T-helper 1 cell treated with Interleukin-12 subunit alpha and Interleukin-12 subunit beta and Interleukin-4 antibody, amounts not matched to agents 30 μg/mL and 1 μg/mL, for 36 hours (primary cell): Measurements from ENCODE around the gene SLC36A1.

Experiments
- H3K27ac Mint-ChIP-seq: one replicate; pipeline ENCODE4 v1.8.0; 2021; ENCODE audit warnings: mild to moderate bottlenecking, mixed read lengths
- H3K27me3 Mint-ChIP-seq: one replicate; pipeline ENCODE4 v1.8.0; 2021; ENCODE audit warnings: low read depth, mixed read lengths
- H3K36me3 Mint-ChIP-seq: one replicate; pipeline ENCODE4 v1.8.0; 2021; ENCODE audit warnings: low read depth, mixed read lengths
- H3K4me1 Mint-ChIP-seq: one replicate; pipeline ENCODE4 v1.8.0; 2021; ENCODE audit warnings: low read depth, mixed read lengths
- H3K4me3 Mint-ChIP-seq: one replicate; pipeline ENCODE4 v1.8.0; 2021; ENCODE audit warnings: mild to moderate bottlenecking, moderate library complexity, mixed read lengths
- H3K9me3 Mint-ChIP-seq: one replicate; pipeline ENCODE4 v1.8.0; 2021; ENCODE audit warnings: mixed read lengths

SLC36A1 gene

DNA sequence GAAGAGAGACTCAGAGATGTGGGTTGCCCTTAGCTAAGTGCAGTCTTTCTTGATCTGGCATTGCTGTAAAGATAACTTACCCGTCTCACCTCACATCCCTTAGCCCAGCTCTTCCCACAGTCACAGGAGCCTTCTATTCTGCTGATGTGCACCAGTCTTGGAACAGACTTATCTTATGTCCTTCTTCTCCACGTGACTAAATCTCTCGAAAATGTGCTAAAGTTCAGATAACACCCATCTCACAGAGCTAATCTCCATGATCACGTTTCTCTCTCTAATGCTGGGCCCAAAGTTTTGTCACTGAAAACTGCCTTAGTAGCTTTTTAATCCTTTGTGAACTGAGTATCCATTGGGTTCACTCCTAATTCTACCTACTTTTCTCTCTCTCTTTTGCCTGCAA lies 16.7 kb downstream of the SLC36A1 start:
- no peaks in the 10 kb centered on the region for H3K27me3 Mint-ChIP-seq
- peaks cover 5% of the 10 kb centered on the region for H3K36me3 Mint-ChIP-seq
- H3K4me1 Mint-ChIP-seq, result no peaks in the 10 kb centered on the region
- no peaks in the 10 kb centered on the region for H3K9me3 Mint-ChIP-seq
- no peak overlapping the region for H3K27ac Mint-ChIP-seq
- no peak overlapping the region for H3K4me3 Mint-ChIP-seq

DNA sequence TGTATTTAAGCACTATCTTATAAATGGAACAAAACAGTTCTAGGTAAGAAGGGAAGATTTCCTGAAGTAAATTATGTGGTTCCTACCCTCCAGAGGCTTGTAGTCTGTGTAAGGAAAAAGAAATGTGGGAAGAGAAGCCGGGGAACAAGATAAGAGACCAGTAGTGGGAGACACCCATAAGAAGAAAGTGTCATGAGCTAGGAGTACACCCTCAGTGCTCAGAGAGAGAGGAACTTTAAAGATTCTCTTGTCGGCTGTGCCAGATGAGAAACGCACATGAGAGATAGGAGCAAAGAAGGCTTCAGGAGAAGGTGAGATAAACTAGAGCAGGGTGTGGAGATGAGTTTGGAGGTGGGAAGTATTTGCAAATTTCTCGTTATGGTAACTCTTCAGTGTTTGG lies 18.1 kb downstream of the SLC36A1 start:
- Mint-ChIP-seq H3K36me3 (peaks cover 5% of the 10 kb centered on the region), H3K27ac (no peak overlapping the region), H3K27me3 (no peaks in the 10 kb centered on the region), H3K4me1 (no peaks in the 10 kb centered on the region), H3K9me3 (no peaks in the 10 kb centered on the region), H3K4me3 (no peak overlapping the region)

DNA sequence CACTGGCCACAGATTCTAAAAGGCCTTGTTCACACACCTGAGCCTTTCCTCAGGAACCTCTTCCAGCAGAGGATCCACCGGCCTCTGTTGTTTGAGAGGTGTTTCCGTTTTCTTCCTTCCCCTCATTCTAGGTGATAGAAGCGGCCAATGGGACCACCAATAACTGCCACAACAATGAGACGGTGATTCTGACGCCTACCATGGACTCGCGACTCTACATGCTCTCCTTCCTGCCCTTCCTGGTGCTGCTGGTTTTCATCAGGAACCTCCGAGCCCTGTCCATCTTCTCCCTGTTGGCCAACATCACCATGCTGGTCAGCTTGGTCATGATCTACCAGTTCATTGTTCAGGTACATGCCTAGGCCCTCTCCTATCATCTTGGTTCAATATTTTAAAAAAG lies 20.2 kb downstream of the SLC36A1 start:
- H3K4me1 Mint-ChIP-seq, result no peaks in the 10 kb centered on the region
- no peaks in the 10 kb centered on the region for H3K27me3 Mint-ChIP-seq
- no peak overlapping the region for H3K4me3 Mint-ChIP-seq
- H3K9me3 Mint-ChIP-seq, result no peaks in the 10 kb centered on the region
- peaks cover 5% of the 10 kb centered on the region for H3K36me3 Mint-ChIP-seq
- no peak overlapping the region for H3K27ac Mint-ChIP-seq

DNA sequence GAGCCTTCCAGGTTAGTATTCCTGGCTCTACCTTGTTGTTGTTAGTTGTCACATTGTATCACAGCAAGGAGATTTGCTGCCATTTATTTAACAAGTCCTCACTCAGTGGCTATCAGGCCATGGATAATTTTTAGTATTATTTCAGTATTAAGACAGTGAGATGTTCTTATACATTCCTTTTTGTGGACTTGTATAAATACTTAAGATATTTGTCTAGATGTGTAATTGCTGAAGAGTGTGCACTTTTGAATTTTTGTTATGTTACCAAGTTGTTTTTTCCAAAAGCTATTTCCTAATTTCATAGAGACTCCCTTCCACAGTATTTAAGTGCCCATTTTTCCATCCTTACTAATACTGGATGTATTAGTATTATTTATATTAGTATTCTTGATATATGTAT lies 22.0 kb downstream of the SLC36A1 start:
- H3K27me3 Mint-ChIP-seq, result no peaks in the 10 kb centered on the region

DNA sequence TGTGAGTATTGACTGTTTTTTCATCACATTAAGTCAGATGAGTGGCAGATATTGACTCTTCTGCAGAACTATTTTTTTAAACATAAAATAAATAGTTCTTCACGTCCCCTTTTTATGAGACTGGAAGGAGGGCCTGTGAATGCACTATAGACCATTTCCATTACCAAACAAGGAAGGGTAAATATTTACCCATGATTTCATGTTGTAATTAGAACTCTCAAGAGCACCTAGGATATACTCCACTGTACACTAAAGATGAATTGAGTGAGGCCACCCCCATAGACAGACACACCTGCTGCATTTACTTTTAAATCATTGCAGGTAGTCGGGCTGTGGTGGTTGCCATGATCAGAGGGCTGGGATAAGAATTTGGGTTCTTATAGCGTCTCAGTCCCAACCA lies 22.6 kb downstream of the SLC36A1 start:
- H3K36me3 Mint-ChIP-seq, result peaks cover 5% of the 10 kb centered on the region
- H3K9me3 Mint-ChIP-seq, result no peaks in the 10 kb centered on the region
- no peaks in the 10 kb centered on the region for H3K27me3 Mint-ChIP-seq

More for the DNA sequence above, 22.0 kb downstream of the SLC36A1 start:
- Mint-ChIP-seq H3K9me3 (no peaks in the 10 kb centered on the region), H3K27ac (no peak overlapping the region), H3K36me3 (peaks cover 5% of the 10 kb centered on the region), H3K4me3 (no peak overlapping the region), H3K4me1 (no peaks in the 10 kb centered on the region)

DNA sequence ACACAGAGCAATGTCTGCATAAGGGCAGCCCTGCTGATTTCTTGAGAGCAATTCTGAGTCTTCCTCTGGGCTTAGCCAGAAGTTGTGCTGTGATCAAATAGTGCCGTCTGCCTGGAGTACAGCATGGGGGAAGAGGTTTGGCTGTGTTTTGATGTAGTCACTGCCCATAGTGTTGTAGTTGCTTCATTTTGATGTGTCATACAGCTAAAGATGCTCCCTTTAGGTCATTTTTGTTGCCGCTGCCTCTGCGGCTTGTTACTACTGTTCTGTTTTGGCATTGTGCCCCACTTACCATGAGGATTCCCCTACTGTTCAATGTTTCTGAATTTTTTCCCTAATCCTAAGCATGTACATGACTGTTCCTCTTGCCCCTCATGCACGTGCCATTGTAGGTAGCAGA lies 23.0 kb downstream of the SLC36A1 start:
- no peaks in the 10 kb centered on the region for H3K9me3 Mint-ChIP-seq
- H3K4me3 Mint-ChIP-seq, result no peak overlapping the region
- no peaks in the 10 kb centered on the region for H3K27me3 Mint-ChIP-seq
- H3K4me1 Mint-ChIP-seq, result no peaks in the 10 kb centered on the region
- no peak overlapping the region for H3K27ac Mint-ChIP-seq
- peaks cover 5% of the 10 kb centered on the region for H3K36me3 Mint-ChIP-seq

More for the DNA sequence above, 22.6 kb downstream of the SLC36A1 start:
- Mint-ChIP-seq H3K4me3 (no peak overlapping the region), H3K4me1 (no peaks in the 10 kb centered on the region), H3K27ac (no peak overlapping the region)

DNA sequence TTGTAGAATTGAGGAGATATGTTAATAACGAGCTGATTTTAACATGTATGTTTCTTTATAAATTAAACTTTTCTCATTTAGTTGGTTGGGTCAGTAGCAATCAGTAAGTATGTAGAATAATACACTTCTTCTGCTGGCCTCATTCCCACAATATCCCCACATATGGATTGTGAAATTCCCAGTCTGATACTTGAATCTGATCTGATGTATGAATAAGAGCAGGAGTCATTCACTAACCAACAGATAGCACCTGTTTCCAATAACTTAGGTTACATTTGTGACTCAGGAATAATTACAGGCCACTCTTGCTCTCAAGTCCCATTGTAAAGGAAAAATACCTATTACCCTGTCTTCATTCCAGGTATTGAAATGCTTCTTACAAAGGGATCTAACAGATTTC lies 23.9 kb downstream of the SLC36A1 start:
- Mint-ChIP-seq H3K9me3 (no peaks in the 10 kb centered on the region), H3K27ac (no peak overlapping the region), H3K4me3 (no peak overlapping the region), H3K36me3 (peaks cover 5% of the 10 kb centered on the region), H3K4me1 (no peaks in the 10 kb centered on the region), H3K27me3 (no peaks in the 10 kb centered on the region)

DNA sequence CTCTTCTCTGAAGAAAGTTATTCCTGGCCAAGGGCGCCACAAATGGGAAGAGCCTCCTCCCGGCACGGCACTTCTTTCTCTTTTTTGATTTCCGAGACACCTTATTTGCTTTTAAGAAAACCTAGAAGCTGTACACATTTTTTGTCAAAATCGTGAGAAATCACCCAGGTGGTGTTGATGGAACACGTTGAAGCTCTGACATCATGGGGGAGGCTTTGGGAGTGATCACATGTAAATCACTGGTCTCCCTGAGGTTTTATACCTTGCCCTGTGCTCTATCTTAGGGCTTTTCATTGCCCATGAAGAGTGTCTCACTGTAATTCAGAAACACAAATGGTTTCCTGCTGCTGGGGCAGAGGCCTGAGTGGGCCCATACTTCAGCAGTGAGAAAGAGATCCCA lies 27.4 kb downstream of the SLC36A1 start:
- Mint-ChIP-seq H3K27ac (no peak overlapping the region), H3K4me3 (no peak overlapping the region), H3K9me3 (no peaks in the 10 kb centered on the region), H3K27me3 (no peaks in the 10 kb centered on the region), H3K4me1 (no peaks in the 10 kb centered on the region), H3K36me3 (peaks cover 2% of the 10 kb centered on the region)

DNA sequence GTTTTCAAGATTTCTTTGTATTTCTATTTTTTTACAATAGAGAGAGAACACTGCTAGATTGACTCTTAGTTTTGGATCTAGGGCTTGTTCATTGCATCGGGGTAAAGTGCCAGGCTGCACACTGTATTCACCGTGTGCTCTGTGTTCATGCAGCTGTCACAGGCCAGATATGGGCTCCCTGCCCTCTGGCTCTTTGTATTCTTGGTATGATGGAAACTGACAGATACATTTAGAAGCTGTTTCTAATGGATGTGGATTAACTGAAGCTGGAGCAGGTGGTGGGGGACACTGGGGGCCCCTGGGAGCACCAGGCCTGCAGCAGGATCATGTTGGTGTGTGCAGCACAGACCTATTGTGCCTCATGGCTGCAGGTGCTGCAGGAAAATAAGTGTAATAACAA lies 28.0 kb downstream of the SLC36A1 start:
- Mint-ChIP-seq H3K4me1 (no peaks in the 10 kb centered on the region), H3K9me3 (no peaks in the 10 kb centered on the region), H3K27me3 (no peaks in the 10 kb centered on the region), H3K27ac (no peak overlapping the region), H3K4me3 (no peak overlapping the region), H3K36me3 (peaks cover 2% of the 10 kb centered on the region)

DNA sequence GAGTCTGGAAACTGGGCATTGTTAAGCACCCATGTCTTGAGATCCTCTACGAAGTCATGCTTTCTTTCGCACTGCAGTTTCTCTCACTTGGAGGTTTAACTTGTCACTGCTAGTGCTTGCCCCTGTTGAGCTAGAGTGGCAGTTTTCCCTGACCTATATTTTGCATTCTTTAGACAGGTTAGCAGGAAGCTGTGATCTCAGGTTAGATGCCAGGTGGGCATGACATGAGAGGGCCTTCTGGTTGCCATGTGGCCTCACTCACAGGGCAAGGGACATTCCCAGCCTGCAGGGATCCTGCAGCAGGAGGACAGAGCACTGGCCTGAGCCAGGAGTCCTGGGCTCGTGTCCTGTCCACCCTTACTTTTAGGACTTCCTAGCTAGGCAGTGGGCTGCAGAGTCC lies 28.6 kb downstream of the SLC36A1 start:
- H3K4me1 Mint-ChIP-seq, result no peaks in the 10 kb centered on the region
- H3K27ac Mint-ChIP-seq, result no peak overlapping the region
- peaks cover 2% of the 10 kb centered on the region for H3K36me3 Mint-ChIP-seq
- H3K27me3 Mint-ChIP-seq, result no peaks in the 10 kb centered on the region
- no peaks in the 10 kb centered on the region for H3K9me3 Mint-ChIP-seq
- H3K4me3 Mint-ChIP-seq, result no peak overlapping the region

DNA sequence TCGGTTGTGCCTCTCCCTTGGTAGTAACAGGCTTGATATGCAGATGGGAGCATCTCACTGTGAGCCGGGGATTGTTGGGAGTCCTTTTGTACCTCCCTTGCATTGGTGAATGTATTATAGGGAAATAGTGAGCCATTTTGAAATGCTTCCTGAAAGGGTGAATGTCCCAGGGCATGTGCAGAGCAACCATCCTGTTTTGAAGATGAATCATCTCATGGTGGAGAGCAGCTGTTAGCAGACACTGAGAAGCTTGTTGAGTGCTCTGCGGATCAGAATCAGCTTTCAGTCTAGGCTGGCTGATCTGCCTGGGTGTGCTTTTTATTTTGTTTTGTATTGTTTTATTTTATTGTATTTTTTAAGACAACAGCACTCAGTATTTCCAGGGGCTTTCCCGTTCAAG lies 29.7 kb downstream of the SLC36A1 start:
- no peaks in the 10 kb centered on the region for H3K9me3 Mint-ChIP-seq
- H3K36me3 Mint-ChIP-seq, result peaks cover 2% of the 10 kb centered on the region
- no peaks in the 10 kb centered on the region for H3K4me1 Mint-ChIP-seq
- no peak overlapping the region for H3K4me3 Mint-ChIP-seq
- H3K27me3 Mint-ChIP-seq, result no peaks in the 10 kb centered on the region
- H3K27ac Mint-ChIP-seq, result no peak overlapping the region

DNA sequence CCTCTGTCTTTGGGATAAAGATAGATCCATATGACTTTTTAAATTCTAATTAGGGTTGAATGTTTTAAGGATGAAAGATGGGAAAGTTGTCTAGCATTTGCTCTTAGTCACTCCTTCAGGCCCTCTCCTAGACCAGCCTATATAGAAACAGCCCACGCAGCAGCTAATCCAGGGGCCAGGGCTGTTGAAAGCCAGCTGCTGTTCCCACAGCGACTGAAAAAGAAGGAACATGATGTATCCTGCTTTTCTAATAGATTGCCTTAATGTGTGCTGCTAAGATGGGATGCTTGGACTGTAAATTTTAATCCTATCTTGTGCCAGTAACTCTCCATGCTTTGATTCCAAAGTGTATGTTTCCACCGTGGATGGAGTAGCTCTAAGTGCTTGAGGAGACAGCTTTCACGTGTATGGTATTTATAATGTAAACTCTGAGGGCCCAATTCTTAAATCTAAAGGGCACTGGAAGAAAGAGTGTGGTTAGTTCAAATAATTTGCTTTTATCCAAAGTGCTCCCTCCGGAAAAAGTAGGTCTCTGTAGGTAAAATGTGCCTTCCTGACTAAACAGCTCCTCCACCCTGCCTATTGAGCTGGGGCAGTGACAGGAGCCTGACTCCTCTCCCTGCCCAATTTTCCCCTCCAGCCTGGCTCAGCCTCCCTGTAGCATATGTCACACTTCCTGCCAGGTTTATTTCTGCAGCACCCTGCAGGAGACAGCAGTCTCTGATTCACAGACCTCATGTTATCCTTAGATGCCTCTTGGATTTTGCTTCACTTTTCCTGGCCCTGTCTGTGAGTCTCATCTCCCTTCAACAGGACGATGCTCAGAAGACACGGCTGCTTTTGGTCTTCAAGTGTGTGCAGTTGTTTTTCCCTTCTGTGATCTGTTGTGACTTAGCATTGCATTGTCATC lies 33.2 kb downstream of the SLC36A1 start:
- Mint-ChIP-seq H3K9me3 (no peaks in the 10 kb centered on the region), H3K4me1 (no peaks in the 10 kb centered on the region), H3K27ac (no peak overlapping the region)

DNA sequence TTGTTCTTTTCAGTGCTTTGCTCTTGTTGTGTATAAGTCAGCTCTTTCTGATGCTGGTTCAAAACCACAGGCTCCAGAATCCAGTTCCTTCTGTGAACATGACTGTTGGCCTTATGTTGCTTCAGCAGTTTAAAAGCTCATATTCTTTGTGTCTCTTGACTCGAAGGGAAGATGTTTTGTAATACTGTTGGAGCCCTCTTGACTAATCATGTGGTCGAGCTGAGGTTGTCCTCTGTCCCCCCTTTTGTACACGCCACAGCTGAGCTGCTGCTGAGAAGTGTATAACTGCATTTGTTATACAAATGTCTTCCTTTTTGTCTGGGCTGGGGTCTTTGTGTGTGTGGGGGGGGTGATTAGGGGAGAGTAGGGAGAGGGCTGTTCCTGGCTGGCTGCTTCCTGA lies 35.8 kb downstream of the SLC36A1 start:
- Mint-ChIP-seq H3K27ac (no peak overlapping the region), H3K27me3 (no peaks in the 10 kb centered on the region), H3K4me1 (peaks cover 3% of the 10 kb centered on the region), H3K9me3 (no peaks in the 10 kb centered on the region), H3K36me3 (peaks cover 10% of the 10 kb centered on the region), H3K4me3 (no peak overlapping the region)

More for the DNA sequence above, 33.2 kb downstream of the SLC36A1 start:
- peaks cover 6% of the 10 kb centered on the region for H3K36me3 Mint-ChIP-seq
- H3K4me3 Mint-ChIP-seq, result no peak overlapping the region
- H3K27me3 Mint-ChIP-seq, result no peaks in the 10 kb centered on the region

DNA sequence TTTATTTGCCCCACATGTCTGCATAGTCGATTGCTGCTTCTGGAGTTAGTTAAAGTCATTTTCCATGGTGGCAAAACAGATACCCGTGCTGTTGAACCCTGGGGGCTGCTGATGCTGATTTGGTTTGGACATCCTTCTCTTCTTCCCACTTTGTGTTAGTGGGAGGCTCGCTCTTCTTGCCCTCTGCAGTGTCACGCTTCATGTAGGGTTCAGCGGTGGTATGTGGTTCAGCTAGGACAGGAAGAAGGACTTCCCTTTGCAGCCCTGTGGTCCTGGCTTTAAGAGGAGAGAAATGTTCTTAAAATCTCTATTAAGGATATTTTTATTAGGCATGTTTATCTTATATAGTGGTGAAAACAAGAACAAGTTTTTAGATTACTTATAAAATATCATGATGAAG lies 36.2 kb downstream of the SLC36A1 start:
- peaks cover 3% of the 10 kb centered on the region for H3K4me1 Mint-ChIP-seq
- H3K27me3 Mint-ChIP-seq, result no peaks in the 10 kb centered on the region
- H3K36me3 Mint-ChIP-seq, result peaks cover 10% of the 10 kb centered on the region
- no peaks in the 10 kb centered on the region for H3K9me3 Mint-ChIP-seq
- no peak overlapping the region for H3K27ac Mint-ChIP-seq
- H3K4me3 Mint-ChIP-seq, result no peak overlapping the region

DNA sequence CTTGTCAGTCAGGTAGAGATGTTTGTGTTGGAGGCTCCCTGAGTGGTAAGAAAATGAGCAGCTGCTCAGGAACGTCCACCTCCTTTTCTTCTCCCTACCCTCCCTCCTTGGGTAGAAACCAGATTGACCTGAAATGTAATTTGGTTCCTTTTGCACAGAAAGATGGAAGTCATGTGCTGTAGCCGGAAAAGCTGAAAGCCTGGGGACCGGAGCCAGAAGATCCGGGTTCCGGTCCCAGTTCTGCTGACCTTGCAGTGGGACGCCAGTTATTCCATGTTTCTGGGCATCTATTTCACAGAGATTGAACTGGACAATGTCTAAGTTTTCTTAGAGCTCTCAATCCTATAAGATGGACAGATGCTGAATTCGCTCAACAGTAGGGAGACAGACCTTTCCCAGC lies 40.1 kb downstream of the SLC36A1 start:
- Mint-ChIP-seq H3K4me3 (no peak overlapping the region), H3K9me3 (no peaks in the 10 kb centered on the region), H3K27ac (no peak overlapping the region), H3K27me3 (no peaks in the 10 kb centered on the region), H3K4me1 (peaks cover 3% of the 10 kb centered on the region), H3K36me3 (peaks cover 10% of the 10 kb centered on the region)
